COLO829 (cell line): ENCODE measurements around the gene RNU6-9.
"Not testable (repeated sequence)": the region's sequence is repeated elsewhere in the genome, so short reads cannot be mapped to it uniquely, and the experiment has no call there.

ENCODE experiments used
- DNase-seq: peaks from one replicate; pipeline ENCODE4 v3.0.0; 2012; ENCODE audit warnings: low spot score

The RNU6-9 gene

GRCh38 chr19:878751-879561 lies 14.3 kb upstream of the RNU6-9 start:
- DNase-seq: not testable (repeated sequence)

- DNase-seq: no peak
Observed at GRCh38 chr19:879711-880438, 13.4 kb upstream of the RNU6-9 start.

GRCh38 chr19:881385-882071 lies 11.8 kb upstream of the RNU6-9 start:
- no peak for DNase-seq

GRCh38 chr19:882871-883497 lies 10.3 kb upstream of the RNU6-9 start:
- no peak for DNase-seq

GRCh38 chr19:883661-884211 lies 9.5 kb upstream of the RNU6-9 start:
- no peak for DNase-seq

- no peak for DNase-seq
Observed at GRCh38 chr19:884420-885211, 8.7 kb upstream of the RNU6-9 start.

GRCh38 chr19:885536-886224 lies 7.6 kb upstream of the RNU6-9 start:
- no peak for DNase-seq

GRCh38 chr19:887072-887471 lies 6.2 kb upstream of the RNU6-9 start:
- no peak for DNase-seq

- DNase-seq: no peak
Observed at GRCh38 chr19:887599-887998, 5.7 kb upstream of the RNU6-9 start.

GRCh38 chr19:888581-889385 lies 4.5 kb upstream of the RNU6-9 start:
- DNase-seq: no peak

GRCh38 chr19:889662-890295 lies 3.5 kb upstream of the RNU6-9 start:
- DNase-seq: no peak

- no peak for DNase-seq
Observed at GRCh38 chr19:890831-891230, 2.5 kb upstream of the RNU6-9 start.

GRCh38 chr19:891421-892200 lies 1.7 kb upstream of the RNU6-9 start:
- not testable (repeated sequence) for DNase-seq

GRCh38 chr19:892243-892893 lies 916 bp upstream of the RNU6-9 start:
- DNase-seq: no peak

GRCh38 chr19:896434-896833 lies 3.1 kb downstream of the RNU6-9 start:
- no peak for DNase-seq

GRCh38 chr19:896999-897398 lies 3.7 kb downstream of the RNU6-9 start:
- DNase-seq: no peak

- no peak for DNase-seq
Observed at GRCh38 chr19:897442-898039, 4.3 kb downstream of the RNU6-9 start.

- DNase-seq: no peak
Observed at GRCh38 chr19:898663-899062, 5.4 kb downstream of the RNU6-9 start.
